ACC112 (cell line): ENCODE results near the gene CDIPT.

Experiments
- H2AFZ ChIP-seq: fragments of 200-600 bp; sonication (generic); one replicate; pipeline ENCODE4 v1.6.0; 2017; ENCODE audit warnings: antibody characterized with exemption, low read length; ENCODE audit not compliant: unreplicated experiment
- H3K27ac ChIP-seq: fragments of 200-600 bp; sonication (generic); 2 replicates; pipeline ENCODE4 v1.5.1; 2014; ENCODE audit warnings: low read depth, mild to moderate bottlenecking, antibody characterized with exemption, low read length, moderate library complexity
- H3K27me3 ChIP-seq: fragments of 200-600 bp; sonication (generic); 2 replicates; pipeline ENCODE4 v1.6.1; 2014; ENCODE audit warnings: mild to moderate bottlenecking, antibody characterized with exemption, low read length, moderate library complexity, mixed read lengths; ENCODE audit not compliant: insufficient read depth
- H3K36me3 ChIP-seq: fragments of 200-600 bp; sonication (generic); 2 replicates; pipeline ENCODE4 v1.6.1; 2016; ENCODE audit warnings: mild to moderate bottlenecking, antibody characterized with exemption, low read length, moderate library complexity, mixed read lengths; ENCODE audit not compliant: insufficient read depth
- H3K4me1 ChIP-seq: fragments of 200-600 bp; sonication (generic); one replicate; pipeline ENCODE4 v1.6.1; 2016; ENCODE audit warnings: low read length, mixed read lengths; ENCODE audit not compliant: insufficient read depth, unreplicated experiment, control insufficient read depth
- H3K4me3 ChIP-seq: fragments of 200-600 bp; sonication (generic); 2 replicates; pipeline ENCODE4 v1.5.1; 2014; ENCODE audit warnings: mild to moderate bottlenecking, low read depth, low read length
- H3K79me2 ChIP-seq: fragments of 200-600 bp; sonication (generic); one replicate; pipeline ENCODE4 v1.6.0; 2016; ENCODE audit warnings: low read length; ENCODE audit not compliant: control insufficient read depth, unreplicated experiment, insufficient read depth

CDIPT gene

DNA sequence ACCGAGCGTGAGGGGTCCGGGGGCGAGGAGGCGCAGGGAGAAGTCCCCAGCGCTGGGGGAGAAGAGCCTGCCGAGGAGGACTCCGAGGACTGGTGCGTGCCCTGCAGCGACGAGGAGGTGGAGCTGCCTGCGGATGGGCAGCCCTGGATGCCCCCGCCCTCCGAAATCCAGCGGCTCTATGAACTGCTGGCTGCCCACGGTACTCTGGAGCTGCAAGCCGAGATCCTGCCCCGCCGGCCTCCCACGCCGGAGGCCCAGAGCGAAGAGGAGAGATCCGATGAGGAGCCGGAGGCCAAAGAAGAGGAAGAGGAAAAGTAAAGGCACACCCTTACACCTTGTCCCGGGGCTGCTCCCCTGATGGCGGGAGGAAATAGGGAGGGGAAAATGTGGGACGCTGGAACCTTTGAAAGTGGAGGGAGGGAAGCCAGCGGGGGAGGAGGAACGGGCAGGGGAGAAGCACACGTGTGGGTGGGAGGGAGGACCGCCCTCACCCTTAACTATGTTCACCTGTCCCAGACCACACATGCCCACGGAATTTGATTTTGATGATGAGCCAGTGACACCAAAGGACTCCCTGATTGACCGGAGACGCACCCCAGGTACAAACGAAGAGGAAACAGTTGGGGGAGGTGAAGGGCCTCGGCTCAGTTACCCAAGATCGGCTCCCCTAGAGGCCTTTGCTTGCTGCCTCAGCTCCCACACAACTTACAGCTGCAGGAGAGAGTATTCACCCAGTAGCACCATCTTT lies 46.2 kb downstream of the CDIPT start:
- Histone ChIP-seq H2AFZ (peak overlapping the region; percentile 52), H3K4me1 (peaks cover 28% of the 10 kb centered on the region), H3K36me3 (no peaks in the 10 kb centered on the region), H3K27ac (peak overlapping the region; percentile 63; the same call in 1 of the 2 replicates), H3K27me3 (no peaks in the 10 kb centered on the region), H3K79me2 (peaks cover 43% of the 10 kb centered on the region), H3K4me3 (peak overlapping the region; percentile 87)

DNA sequence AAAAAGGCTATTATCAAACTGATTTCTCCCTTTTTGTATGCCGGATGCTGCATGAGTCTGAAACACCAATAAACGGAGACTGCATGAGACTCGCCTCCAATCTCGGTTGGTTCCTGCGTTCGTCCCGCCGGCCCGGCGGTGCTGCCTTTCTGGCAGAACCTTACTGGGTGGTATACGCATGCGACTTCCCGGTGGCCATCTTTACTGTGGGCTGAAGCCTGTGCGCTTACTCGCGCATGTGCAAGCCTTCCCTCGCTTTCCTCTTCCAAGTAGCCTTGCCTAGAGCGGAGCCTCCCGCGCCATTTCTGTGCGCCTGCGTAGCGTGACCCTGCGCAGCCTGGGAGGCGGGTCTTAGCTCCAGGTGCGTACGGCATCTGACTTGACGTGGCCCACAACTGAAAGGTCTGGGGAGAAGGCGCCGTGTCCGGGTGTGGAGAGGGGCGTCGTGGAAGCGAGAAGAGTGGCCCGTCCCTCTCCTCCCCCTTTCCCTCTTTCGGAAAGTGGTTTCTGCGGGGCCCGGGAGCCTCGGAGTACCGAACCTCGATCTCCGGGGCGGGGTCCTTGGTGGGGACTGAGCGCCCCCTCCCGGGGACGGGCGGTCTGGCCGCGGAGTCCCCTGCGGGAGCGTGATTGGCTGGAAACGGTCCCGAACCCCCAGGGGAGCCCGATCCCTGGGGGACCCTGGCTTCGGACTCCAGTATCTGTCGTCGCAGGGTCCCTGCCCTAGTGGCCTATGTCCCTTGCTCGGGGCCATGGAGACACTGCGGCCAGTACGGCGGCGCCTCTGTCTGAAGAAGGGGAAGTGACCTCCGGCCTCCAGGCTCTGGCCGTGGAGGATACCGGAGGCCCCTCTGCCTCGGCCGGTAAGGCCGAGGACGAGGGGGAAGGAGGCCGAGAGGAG lies 47.0 kb downstream of the CDIPT start, which contains the start of gene PAGR1:
Gene PAGR1, plus strand, starts transcription at position 360 of the 901 bp plus-strand sequence. Its CDS starts 374 bp downstream, at position 734.
- no peaks in the 10 kb centered on the region for H3K36me3 ChIP-seq
- H3K4me3 ChIP-seq, result peak within 1 kb of the TSS; percentile 87
- peak within 1 kb of the TSS; percentile 61 for H2AFZ ChIP-seq
- H3K4me1 ChIP-seq, result peaks cover 23% of the 10 kb centered on the region
- H3K27me3 ChIP-seq, result no peaks in the 10 kb centered on the region
- peaks cover 37% of the 10 kb centered on the region for H3K79me2 ChIP-seq
- H3K27ac ChIP-seq, result peak within 1 kb of the TSS; percentile 63

DNA sequence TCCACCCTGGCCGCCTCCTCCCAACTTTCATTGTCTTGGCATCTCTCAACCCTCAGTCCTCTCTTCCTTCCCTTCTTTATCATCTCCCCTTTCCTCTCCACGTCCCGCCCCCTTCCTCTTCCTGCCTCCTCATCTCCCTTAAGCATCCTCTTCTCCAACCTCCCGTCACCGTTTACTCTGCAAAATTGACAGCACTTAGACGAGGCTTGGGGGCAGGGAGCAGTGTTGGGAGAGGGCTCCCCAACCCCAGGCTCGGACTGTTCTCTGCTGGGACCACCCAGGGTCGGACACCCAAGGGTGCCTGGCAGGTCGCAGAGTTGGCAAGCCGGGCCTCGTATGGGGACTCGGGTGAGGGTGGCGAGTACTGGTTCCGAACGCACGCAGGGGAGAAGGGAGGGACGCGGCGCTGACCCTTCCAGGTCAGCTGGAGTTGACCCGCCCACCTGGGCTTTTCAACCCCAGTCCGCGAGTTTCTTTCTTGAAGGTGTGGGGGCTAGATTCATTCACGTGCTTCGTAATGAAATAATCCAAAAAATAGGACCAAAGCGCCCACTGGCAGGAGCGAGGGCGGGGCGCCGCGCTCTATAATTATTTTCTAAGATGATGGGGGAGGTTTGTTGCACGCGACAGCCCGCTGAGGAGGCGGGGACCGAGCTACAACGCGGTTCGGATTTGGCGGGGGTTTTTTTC lies 47.8 kb downstream of the CDIPT start:
- Histone ChIP-seq H2AFZ (peak overlapping the region; percentile 61), H3K27ac (peak overlapping the region; percentile 63), H3K4me1 (peaks cover 31% of the 10 kb centered on the region), H3K79me2 (peaks cover 28% of the 10 kb centered on the region), H3K4me3 (peak overlapping the region; percentile 87), H3K27me3 (no peaks in the 10 kb centered on the region), H3K36me3 (no peaks in the 10 kb centered on the region)

DNA sequence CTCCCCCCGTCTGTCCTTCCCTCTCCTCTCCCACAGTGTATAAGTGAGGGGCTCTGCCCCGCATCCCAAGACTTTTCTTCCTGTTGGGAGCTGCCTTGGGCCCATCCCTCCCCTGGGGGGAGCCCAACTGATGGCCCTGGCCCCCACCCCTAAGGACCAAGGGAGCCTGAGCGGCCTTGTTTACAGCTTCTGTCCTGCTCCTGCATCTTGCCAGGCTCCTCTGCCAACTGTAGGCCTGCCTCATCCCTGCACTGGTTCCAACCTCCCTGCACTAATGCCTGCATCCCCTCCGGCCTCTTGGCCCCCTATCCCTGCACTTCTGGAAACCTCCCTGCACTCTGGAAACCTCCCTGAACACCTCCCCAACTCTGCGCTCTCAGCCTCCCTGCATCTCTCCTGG lies 48.4 kb downstream of the CDIPT start:
- H3K27me3 ChIP-seq, result no peaks in the 10 kb centered on the region
- H3K36me3 ChIP-seq, result no peaks in the 10 kb centered on the region
- no peak overlapping the region for H3K27ac ChIP-seq
- peaks cover 22% of the 10 kb centered on the region for H3K79me2 ChIP-seq
- H3K4me1 ChIP-seq, result peaks cover 35% of the 10 kb centered on the region
- no peak overlapping the region for H2AFZ ChIP-seq
- H3K4me3 ChIP-seq, result peak overlapping the region; percentile 87; the same call in 1 of the 2 replicates

DNA sequence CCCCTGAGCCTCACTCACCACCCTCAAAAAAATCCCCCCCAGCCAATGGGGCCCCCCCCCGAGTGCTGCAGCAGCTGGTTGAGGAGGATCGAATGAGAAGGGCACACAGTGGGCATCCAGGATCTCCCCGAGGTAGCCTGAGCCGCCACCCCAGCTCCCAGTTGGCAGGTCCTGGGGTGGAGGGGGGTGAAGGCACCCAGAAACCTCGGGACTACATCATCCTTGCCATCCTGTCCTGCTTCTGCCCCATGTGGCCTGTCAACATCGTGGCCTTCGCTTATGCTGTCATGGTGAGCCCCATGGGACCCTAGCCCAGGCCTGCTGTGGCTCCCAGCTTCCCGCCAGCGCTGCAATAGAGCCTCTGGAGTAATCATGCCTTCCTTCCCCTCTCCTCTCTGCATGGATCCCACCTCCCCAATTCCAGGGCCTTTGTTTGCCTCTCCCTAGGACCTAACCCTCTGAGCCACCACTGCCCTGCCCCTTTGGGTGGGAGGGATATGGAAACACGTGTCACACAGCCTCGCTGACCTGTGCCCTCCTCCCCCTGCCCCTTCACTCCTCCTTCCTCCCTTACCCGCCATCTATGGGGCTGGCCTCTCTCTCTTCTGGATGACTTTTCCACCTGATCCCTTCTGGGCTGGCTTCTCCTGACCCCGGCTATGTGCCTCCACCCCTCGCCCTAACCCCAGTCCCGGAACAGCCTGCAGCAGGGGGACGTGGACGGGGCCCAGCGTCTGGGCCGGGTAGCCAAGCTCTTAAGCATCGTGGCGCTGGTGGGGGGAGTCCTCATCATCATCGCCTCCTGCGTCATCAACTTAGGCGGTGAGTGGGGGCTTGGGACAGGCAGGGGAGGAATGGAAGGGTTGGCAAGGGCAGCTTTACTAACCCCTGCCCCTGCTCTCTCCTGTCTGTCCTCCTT lies 49.1 kb downstream of the CDIPT start:
- Histone ChIP-seq H3K36me3 (peaks cover 3% of the 10 kb centered on the region; the same call in 1 of the 2 replicates), H3K4me1 (peaks cover 36% of the 10 kb centered on the region), H3K27ac (no peak overlapping the region), H3K79me2 (peaks cover 22% of the 10 kb centered on the region), H3K27me3 (no peaks in the 10 kb centered on the region), H2AFZ (no peak overlapping the region), H3K4me3 (no peak overlapping the region)

DNA sequence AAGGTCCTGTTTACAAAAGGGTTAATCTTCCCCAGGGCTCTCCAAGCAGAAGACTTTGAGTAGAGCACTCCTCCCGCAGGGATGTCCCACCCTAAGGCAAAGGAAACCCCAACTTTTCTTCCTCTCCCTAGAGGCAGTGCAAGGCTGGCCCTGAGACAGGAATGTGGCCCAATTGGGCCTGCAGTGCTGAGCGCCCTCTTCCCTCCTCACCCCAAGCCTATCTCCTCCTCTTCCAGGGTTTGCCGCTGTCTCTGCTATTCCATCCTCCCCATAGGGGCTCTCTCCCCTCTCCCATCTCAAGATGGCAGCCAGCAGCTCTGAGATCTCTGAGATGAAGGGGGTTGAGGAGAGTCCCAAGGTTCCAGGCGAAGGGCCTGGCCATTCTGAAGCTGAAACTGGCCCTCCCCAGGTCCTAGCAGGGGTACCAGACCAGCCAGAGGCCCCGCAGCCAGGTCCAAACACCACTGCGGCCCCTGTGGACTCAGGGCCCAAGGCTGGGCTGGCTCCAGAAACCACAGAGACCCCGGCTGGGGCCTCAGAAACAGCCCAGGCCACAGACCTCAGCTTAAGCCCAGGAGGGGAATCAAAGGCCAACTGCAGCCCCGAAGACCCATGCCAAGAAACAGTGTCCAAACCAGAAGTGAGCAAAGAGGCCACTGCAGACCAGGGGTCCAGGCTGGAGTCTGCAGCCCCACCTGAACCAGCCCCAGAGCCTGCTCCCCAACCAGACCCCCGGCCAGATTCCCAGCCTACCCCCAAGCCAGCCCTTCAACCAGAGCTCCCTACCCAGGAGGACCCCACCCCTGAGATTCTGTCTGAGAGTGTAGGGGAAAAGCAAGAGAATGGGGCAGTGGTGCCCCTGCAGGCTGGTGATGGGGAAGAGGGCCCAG lies 50.0 kb downstream of the CDIPT start:
- Histone ChIP-seq H2AFZ (no peak overlapping the region), H3K4me1 (peaks cover 37% of the 10 kb centered on the region), H3K27me3 (no peaks in the 10 kb centered on the region), H3K36me3 (peaks cover 9% of the 10 kb centered on the region; the same call in 1 of the 2 replicates), H3K4me3 (peak overlapping the region; percentile 70), H3K79me2 (peaks cover 25% of the 10 kb centered on the region), H3K27ac (no peak overlapping the region)

DNA sequence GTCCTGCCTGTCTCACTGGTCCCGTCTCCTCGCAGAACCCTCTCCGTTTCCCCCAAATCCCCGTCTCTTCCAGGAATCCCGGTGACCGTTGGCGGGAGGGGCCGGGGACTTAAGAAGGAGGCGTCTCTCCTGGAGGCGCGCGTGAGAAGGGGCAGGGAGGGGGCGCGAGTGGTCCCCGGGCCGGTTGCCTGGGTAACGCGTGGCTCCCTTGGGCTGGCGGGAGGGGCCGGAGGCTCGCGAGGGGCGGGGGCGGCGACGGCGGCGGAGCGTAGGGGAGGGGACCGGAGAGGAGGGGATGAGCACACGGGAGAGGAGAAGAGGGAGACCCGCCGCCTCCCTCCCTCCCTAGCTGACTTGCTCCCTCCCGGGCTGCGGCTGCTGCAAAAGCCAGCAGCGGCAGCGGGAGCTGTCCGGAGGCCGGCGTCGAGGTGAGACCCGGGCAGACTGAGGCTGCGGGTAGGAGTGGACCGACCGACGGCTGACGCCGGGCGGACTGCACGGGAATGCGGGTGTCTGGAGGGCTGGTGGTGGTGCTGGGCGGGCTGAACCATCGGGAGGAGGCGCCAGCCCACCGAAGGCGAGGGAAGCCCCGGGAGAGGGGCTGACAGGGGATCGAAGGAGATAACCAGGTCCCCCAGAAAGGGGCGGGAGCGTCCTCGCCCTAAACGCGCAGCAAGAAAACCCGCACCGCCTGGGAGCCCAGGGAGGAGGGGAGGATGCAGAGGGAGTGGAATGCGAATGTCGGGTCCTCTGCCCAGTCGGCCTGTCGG lies 50.9 kb downstream of the CDIPT start, which contains the start of gene PRRT2:
Gene PRRT2, plus strand, starts transcription at position 298 of the 770 bp plus-strand sequence. CDS start 862 bp downstream, outside the sequence.
- peak within 1 kb of the TSS; percentile 30; the same call in 1 of the 2 replicates for H3K27ac ChIP-seq
- H3K4me1 ChIP-seq, result peaks cover 34% of the 10 kb centered on the region
- H3K4me3 ChIP-seq, result peak within 1 kb of the TSS; percentile 70
- peaks cover 19% of the 10 kb centered on the region for H3K79me2 ChIP-seq
- no peak within 1 kb of the TSS for H2AFZ ChIP-seq
- peaks cover 9% of the 10 kb centered on the region; the same call in 1 of the 2 replicates for H3K36me3 ChIP-seq
- H3K27me3 ChIP-seq, result no peaks in the 10 kb centered on the region

DNA sequence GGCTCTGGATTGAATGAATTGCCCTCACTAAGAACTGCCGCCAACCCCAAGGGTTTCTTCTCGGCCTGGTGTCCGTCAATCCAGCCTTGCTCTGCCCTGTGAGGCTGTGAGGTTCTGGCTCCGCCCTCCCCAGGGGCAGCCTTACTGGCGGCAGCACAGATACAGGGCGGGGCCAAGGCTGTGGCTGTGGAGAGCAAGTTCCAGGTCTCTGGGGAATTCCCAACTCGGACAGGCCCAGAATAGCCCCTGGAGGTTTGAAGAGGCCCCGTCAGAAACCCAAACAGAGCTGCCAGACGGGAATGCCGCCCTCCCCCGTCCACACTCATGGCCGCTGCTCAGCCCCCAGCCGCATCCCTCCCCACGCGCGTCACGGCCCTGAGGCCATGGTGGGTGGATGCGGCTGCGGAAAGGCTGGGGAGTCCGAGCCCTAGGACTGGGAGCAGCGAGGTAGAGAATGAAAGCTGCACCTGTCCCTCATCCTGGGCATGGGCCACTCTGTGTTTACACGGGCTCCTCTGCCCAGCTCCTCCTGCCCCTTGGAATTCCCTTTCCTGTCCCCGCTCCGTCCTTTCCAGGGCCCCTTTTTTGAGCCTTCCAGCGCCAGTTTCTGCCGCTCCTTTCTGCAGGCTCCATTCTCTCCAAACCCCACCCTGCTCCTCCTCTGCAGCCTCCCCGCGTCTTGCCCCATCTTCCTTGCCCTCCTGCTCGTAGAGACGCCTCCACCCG lies 51.7 kb downstream of the CDIPT start:
- H2AFZ ChIP-seq, result no peak overlapping the region
- peaks cover 9% of the 10 kb centered on the region; the same call in 1 of the 2 replicates for H3K36me3 ChIP-seq
- H3K27ac ChIP-seq, result peak overlapping the region; percentile 30; the same call in 1 of the 2 replicates
- H3K27me3 ChIP-seq, result no peaks in the 10 kb centered on the region
- H3K4me1 ChIP-seq, result peaks cover 34% of the 10 kb centered on the region
- peaks cover 16% of the 10 kb centered on the region for H3K79me2 ChIP-seq
- H3K4me3 ChIP-seq, result peak overlapping the region; percentile 70
